Pancreas (tissue), 10 donors: ENCODE results near the gene PDLIM7. TPM values are rescaled to one million over a fixed set of nuclear protein-coding genes. Genes with fewer than 3 reads are reported as not detected.

Experiments
- ATAC-seq, 4 donors: fragments of 200-7000 bp; cut with Tn5 transposase; one replicate each; pipeline versions ENCODE4 v1.8.0 to v1.9.1; 2020; ENCODE audit warnings: mild to moderate bottlenecking in 4 of 4, moderate library complexity in 4 of 4
- DNase-seq, 6 donors: peaks; one replicate each; pipeline ENCODE4 v3.0.0-alpha.2; 2020
- FAIRE-seq: peaks from 2 replicates; lab custom pipeline; 2012; peaks lifted over from hg19 to GRCh38; lab: Jason Lieb, UNC
- H3K27ac ChIP-seq, 4 donors: fragments of 200-600 bp; sonication (generic); 1 replicate in 3 of 4; 2 replicates in 1 of 4; pipeline versions ENCODE4 v1.5.0 to v1.8.0; 2020
- H3K27me3 ChIP-seq, 4 donors: fragments of 200-600 bp; one replicate each; pipeline ENCODE4 v1.8.0; 2021
- H3K36me3 ChIP-seq, 3 donors: fragments of 200-600 bp; sonication (generic) in 1 of 3; one replicate each; pipeline versions ENCODE4 v1.5.0 to v1.8.0; 2020 to 2021
- H3K4me1 ChIP-seq, 3 donors: fragments of 200-600 bp; one replicate each; pipeline ENCODE4 v1.8.0; 2021
- H3K4me3 ChIP-seq, 4 donors: fragments of 200-600 bp; sonication (generic) in 2 of 4; one replicate each; pipeline versions ENCODE4 v1.5.0 to v1.8.0; 2020 to 2021
- H3K9me3 ChIP-seq, 4 donors: fragments of 200-600 bp; one replicate each; pipeline ENCODE4 v1.8.0; 2021
- CTCF ChIP-seq, 4 donors: fragments of 200-600 bp; sonication (generic) in 3 of 4; IDR thresholded peaks; one replicate each; pipeline versions ENCODE4 v1.5.0 to v1.8.0; 2021; ENCODE audit warnings: antibody characterized with exemption in 4 of 4
- WGBS, 2 donors: extraction: QIAGEN DNeasy Blood & Tissue Kit; methylation state at CpG; one replicate each; pipeline ENCODE4 v1.1.7; 2013; 5-methylcytosine and 5-hydroxymethylcytosine counted together
- intact Hi-C, 3 donors: fragments of 100-400 bp; cut with DNase I; formaldehyde crosslinking; loops; one replicate each; pipeline versions ENCODE4 v1.11.1 to v1.14.2; 2022
- polyA plus RNA-seq, 2 donors: library from polyadenylated mRNA; stranded (reverse); fragments of 200-250 nt; gene quantifications; one replicate each; pipeline ENCODE4 v1.2.3, GENCODE V29; 2013
- total RNA-seq, 6 donors: library from RNA; stranded (reverse); fragmentation: NEBNext Ultra II Directional in 4 of 6; extraction: Animal tissue kit (Norgen Biotek cat#: 25700) in 4 of 6; gene quantifications; one replicate each; pipeline versions ENCODE4 v1.2.1 to v1.2.4, GENCODE V29; 2021 to 2023
- donor health status: healthy with polysubstance abuse.
- donor health status: DM: no; HTN: no; CAD: no; lungs with moderate emphysema.
- donor health status: DM: no; HTN: no; CAD: no.
- donor health status: control.
- donor health status: control.
- donor health status: Bipolar disorder and iron deficiency.
- donor health status: DM: yes; HTN: yes; CAD: no.
- donor health status: DM: no; HTN: no; CAD: no.
- donor health status: DM: no; HTN: no; CAD: no.
- donor health status: DM: yes; HTN: yes; CAD: no.

The PDLIM7 gene
- total and polyA plus RNA-seq, 8 donors = 3.9 to 39.9 (median 11.2) TPM

DNA sequence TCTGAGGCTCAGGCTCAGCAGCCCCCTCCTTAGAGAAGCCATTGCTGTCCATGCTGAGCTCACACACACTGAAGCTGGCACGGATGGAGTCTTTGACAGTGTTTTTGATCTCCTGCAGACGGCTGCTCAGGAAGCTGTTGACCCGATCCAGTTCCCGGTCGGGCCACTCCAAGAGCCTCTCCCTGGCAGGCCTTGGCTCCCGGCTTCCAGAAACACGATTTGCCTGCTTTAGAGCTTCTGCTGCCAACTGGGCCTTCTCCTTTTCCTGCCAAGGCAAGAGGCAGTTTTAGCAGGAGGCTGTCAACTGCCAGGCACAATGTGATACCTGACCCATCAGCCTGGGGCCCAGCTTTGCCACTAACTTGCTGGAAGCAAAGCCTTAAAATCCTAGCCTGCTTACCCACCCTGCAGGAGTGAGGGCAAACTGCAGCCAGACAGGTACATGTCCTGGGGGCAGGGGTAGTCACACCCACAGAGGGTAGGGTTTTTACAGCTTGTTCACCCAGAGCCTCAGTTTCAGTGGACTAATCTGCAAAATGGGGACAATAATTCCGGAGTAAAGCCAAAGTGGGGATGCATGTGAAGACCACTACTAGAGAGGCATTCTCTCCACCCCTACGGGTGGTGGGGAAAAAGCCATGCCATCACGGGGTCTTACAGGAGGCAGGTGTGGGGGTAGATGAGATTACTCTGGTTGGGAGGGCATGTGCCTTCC lies 27.7 kb upstream of the PDLIM7 start:
- intact Hi-C loops = no loop called here
- 88 to 94% methylated on average over 10 of the region's 10 CpGs for WGBS, 2 donors
- Histone ChIP-seq H3K4me3 (no peak overlapping the region), H3K36me3 (peaks cover 3 to 70% (median 8%) of the 10 kb centered on the region in 3 donors), H3K27ac (no peak overlapping the region), H3K9me3 (no peaks in the 10 kb centered on the region), H3K4me1 (no peaks in the 10 kb centered on the region), H3K27me3 (no peaks in the 10 kb centered on the region)
- no peak for FAIRE-seq
- peak in 1 of 6 donors; percentile 36 for DNase-seq
- ATAC-seq = no peak
- TF ChIP-seq CTCF (IDR thresholded peaks at IDR 0.05) = no peak

DNA sequence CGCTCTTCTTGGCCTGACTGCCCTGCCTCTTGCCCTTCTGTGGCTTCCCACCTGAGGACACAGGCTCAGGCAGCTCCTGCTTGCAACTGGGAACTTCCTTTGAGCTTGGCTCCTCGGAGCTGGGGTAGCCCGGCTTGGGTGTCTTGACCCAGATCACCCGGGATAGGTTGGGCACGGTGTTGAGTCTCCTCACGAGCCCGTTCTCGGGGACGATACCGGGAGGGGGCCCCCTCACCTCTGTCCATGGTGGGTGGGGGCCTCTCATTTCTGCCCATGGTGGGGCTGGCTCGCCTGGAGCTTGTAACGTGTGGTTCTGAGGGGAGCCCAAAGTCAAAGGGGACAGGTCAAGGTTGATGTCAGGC lies 27.1 kb upstream of the PDLIM7 start:
- no peak overlapping the region for H3K4me3 ChIP-seq
- DNase-seq = no peak
- no peak for FAIRE-seq
- no peaks in the 10 kb centered on the region for H3K27me3 ChIP-seq
- 93% methylated on average over 12 of the region's 12 CpGs for WGBS, 2 donors
- H3K9me3 ChIP-seq = no peaks in the 10 kb centered on the region
- peaks cover 3 to 65% (median 8%) of the 10 kb centered on the region in 3 donors for H3K36me3 ChIP-seq
- no peaks in the 10 kb centered on the region for H3K4me1 ChIP-seq
- TF ChIP-seq CTCF (IDR thresholded peaks at IDR 0.05) = no peak
- intact Hi-C loops = no loop called here
- no peak for ATAC-seq
- H3K27ac ChIP-seq = no peak overlapping the region

DNA sequence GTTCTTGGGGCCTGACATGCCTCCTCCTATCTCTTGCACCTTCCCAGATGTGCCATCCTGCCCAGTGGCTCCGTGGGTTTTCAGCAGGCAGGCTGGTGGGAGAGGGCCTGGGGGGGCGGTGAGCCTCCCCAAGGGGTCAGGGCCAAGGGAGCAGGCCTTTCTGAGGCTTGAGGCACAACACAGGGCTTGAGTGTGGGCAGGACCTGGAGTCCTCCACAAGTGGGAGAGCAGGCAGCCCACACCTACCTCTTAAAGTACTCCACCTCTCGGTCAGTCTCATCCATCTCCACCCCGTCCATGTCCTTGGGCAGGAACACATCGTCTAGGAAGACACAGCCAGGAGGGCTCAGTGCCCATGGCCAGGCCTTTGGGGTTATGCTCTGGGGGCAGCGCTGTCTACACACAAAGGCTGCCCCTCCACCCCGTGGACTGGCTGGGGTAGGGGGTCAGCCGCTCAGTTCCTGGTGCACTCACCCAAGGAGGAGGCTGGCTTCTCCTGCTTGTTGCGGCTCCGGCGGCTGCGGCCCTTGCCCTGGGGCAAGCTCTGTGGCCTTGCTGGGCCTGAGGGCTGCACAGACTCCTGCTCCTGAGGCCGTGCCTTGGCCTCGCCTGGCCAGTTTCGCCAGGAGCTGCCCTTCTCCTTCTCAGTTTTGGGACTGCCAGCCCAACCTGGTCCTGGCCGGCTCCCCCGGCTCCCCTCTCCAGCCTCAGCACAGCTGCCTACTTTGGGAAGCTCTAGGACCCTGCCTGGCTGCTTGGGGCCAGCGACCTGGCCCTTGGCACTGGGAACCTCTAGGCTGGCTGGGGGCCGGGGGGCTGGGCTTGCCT lies 26.5 kb upstream of the PDLIM7 start:
- ATAC-seq = no peak
- peak in 1 of 6 donors; percentile 72 for DNase-seq
- H3K27me3 ChIP-seq = no peaks in the 10 kb centered on the region
- peaks cover 3 to 63% (median 8%) of the 10 kb centered on the region in 3 donors for H3K36me3 ChIP-seq
- FAIRE-seq = no peak
- 97% methylated on average over 19 of the region's 19 CpGs for WGBS, 2 donors
- H3K4me1 ChIP-seq = no peaks in the 10 kb centered on the region
- no peak overlapping the region for H3K27ac ChIP-seq
- H3K4me3 ChIP-seq = no peak overlapping the region
- no peaks in the 10 kb centered on the region for H3K9me3 ChIP-seq
- TF ChIP-seq CTCF (IDR thresholded peaks at IDR 0.05) = no peak
- intact Hi-C loops = no loop called here

DNA sequence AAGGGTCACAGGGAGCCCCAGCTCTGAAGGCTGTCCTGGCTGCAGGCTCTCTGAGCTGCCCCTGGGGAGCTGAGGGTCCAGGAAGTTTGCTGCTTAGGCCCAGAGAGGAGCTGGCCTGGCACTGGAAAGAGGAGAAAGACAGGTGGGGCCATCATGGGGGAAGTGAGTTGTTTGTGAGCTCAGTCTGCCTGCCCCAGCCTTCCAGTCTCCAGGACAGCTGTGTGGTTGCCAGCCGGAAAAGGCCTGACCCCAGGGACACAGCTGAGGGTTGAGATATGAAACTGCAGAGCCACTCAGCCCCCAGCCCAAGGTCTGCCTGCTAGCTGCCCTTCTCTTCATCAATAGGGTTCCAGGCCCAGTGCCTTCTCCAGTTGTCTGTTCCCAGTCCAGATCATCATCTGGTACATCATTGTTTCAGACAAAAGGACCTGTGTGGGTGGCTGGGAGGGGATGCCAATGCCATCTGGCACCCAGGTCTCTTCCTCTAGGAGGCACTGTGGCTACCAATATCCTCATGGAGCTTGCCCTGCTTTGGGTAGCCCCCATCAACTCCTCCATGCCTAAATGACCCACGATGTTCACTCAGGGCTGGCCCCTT lies 23.6 kb upstream of the PDLIM7 start:
- peaks cover 0 to 40% (median 3%) of the 10 kb centered on the region in 3 donors for H3K36me3 ChIP-seq
- DNase-seq (peak in 1 of 6 donors; percentile 35), ATAC-seq (no peak), FAIRE-seq (no peak)
- intact Hi-C loops = no loop called here
- no peak overlapping the region for H3K4me3 ChIP-seq
- H3K27ac ChIP-seq = no peak overlapping the region
- H3K27me3 ChIP-seq = no peaks in the 10 kb centered on the region
- WGBS, 2 donors = 77 to 78% methylated on average over 2 of the region's 2 CpGs
- no peak for TF ChIP-seq CTCF (IDR thresholded peaks at IDR 0.05)
- peaks cover 0 to 2% (median under 1%) of the 10 kb centered on the region in 3 donors for H3K4me1 ChIP-seq
- H3K9me3 ChIP-seq = no peaks in the 10 kb centered on the region
